Amygdala (tissue), 56 donors: ENCODE data around the gene ATP7A.
"Not testable (repeated sequence)": the region's sequence is repeated elsewhere in the genome, so short reads cannot be mapped to it uniquely, and the experiment has no call there.

Source experiments
- DNase-seq, 56 donors: peaks; one replicate each; lab custom pipeline; 2025; lab: John Stamatoyannopoulos, UW

Gene ATP7A

GRCh38 chrX:78024349-78025059 lies 114.0 kb downstream of the ATP7A start:
- DNase-seq, result no peak

GRCh38 chrX:78027798-78028197 lies 117.3 kb downstream of the ATP7A start:
- no peak for DNase-seq

- DNase-seq, result peak in 21 of 56 donors; percentile 0 to 33 (median 2)
These were observed 119.2 kb downstream of the ATP7A start for GRCh38 chrX:78029663-78030062.

- no peak for DNase-seq
These were observed 124.6 kb downstream of the ATP7A start for GRCh38 chrX:78035061-78035460.

- DNase-seq, result no peak
These were observed 127.4 kb downstream of the ATP7A start for GRCh38 chrX:78037881-78038280.

- DNase-seq, result no peak
These were observed 132.1 kb downstream of the ATP7A start for GRCh38 chrX:78042601-78043000.

- no peak for DNase-seq
These were observed 135.9 kb downstream of the ATP7A start for GRCh38 chrX:78046362-78046761.

GRCh38 chrX:78048052-78048451 lies 137.6 kb downstream of the ATP7A start:
- DNase-seq, result no peak

- DNase-seq, result no peak
These were observed 153.2 kb downstream of the ATP7A start for GRCh38 chrX:78063687-78064086.

- DNase-seq, result no peak
These were observed 153.7 kb downstream of the ATP7A start for GRCh38 chrX:78064152-78064551.

- DNase-seq, result not testable (repeated sequence)
These were observed 154.5 kb downstream of the ATP7A start for GRCh38 chrX:78064698-78065601.

- DNase-seq, result no peak
These were observed 155.6 kb downstream of the ATP7A start for GRCh38 chrX:78066110-78066509.

- no peak for DNase-seq
These were observed 160.8 kb downstream of the ATP7A start for GRCh38 chrX:78071331-78071730.

- DNase-seq, result not testable (repeated sequence)
These were observed 162.9 kb downstream of the ATP7A start for GRCh38 chrX:78073147-78074077.

- no peak for DNase-seq
These were observed 163.6 kb downstream of the ATP7A start for GRCh38 chrX:78074088-78074487.

- no peak for DNase-seq
These were observed 165.4 kb downstream of the ATP7A start for GRCh38 chrX:78075787-78076389.

GRCh38 chrX:78081413-78081812 lies 170.9 kb downstream of the ATP7A start:
- not testable (repeated sequence) for DNase-seq

- DNase-seq, result no peak
These were observed 181.8 kb downstream of the ATP7A start for GRCh38 chrX:78092296-78092695.

- DNase-seq, result no peak
These were observed 187.6 kb downstream of the ATP7A start for GRCh38 chrX:78098108-78098507.
